MM.1S (cell line): ENCODE data around the gene PRKCA.

Experiments
- CTCF ChIP-seq: fragments of 300-600 bp; sonication (generic); IDR thresholded peaks from 2 replicates; pipeline ENCODE4 v1.5.1; 2016; ENCODE audit warnings: antibody characterized with exemption, low read length, mixed read lengths
- EZH2 ChIP-seq: fragments of 300-600 bp; sonication (generic); optimal IDR thresholded peaks from 2 replicates; pipeline ENCODE3; 2017; ENCODE audit warnings: low read depth, mild to moderate bottlenecking, antibody characterized with exemption, low read length, mixed read lengths

DNA sequence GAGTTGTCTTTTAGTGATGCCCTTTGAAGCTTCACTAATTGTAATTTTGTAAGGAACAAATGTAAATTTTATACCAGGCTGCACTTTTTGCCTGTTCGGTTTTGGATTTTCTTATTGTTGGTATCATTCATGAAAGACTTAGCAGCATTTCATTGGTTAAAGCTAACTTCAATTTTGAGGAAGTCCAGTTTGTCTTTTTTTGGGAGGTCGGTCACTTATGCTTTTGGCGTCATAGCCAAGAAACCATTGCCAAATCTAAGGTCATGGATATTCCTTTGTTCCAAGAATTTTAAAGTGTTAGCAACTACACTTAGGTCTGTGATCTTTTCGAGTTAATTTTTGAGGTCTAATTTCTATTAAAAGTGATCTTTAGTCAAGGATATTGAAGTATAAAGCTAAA, 77.1 kb downstream of the PRKCA start:
- TF ChIP-seq CTCF (no peak), EZH2 (no peak)
